Measurements from ENCODE around the gene EIF2B4. TPM values are rescaled to one million over a fixed set of nuclear protein-coding genes. Genes with fewer than 3 reads are reported as not detected.

The EIF2B4 gene
- total RNA-seq, 1 experiment from 2014 or later = 74.7 TPM

- peaks cover 6% of the 10 kb centered on the region for H3K4me1 ChIP-seq (ENCODE audit: insufficient read depth, low read length, poor library complexity, severe bottlenecking)
- DNase-seq (ENCODE audit: low spot score) = no peak
- H3K27ac ChIP-seq (ENCODE audit: low read depth, low read length, poor library complexity, severe bottlenecking) = peak overlapping the region; percentile 96
- peaks cover 25% of the 10 kb centered on the region for H3K36me3 ChIP-seq (ENCODE audit: insufficient read depth, low read length, poor library complexity, severe bottlenecking)
- no peaks in the 10 kb centered on the region for H3K27me3 ChIP-seq (replicated peaks; ENCODE audit: insufficient read depth, low read depth, low read length, poor library complexity)
- intact Hi-C loops (cut with micrococcal nuclease; ENCODE audit: unreplicated experiment) = no loop called here
- no peaks in the 10 kb centered on the region for H3K9me3 ChIP-seq (ENCODE audit: low read depth, low read length, poor library complexity, severe bottlenecking)
- no TSS peak for BruUV-seq (replicated peaks)
- POLR2A ChIA-PET (ENCODE audit: low non-redundant PET) = interaction anchor here (0.5 kb wide), 1 partner anchor 17 kb away, joined by 5 read pairs; no protein-coding TSS in a partner anchor
- TF ChIP-seq EZH2 (IDR thresholded peaks at IDR 0.05; ENCODE audit: borderline replicate concordance, low read depth, low read length, poor library complexity, severe bottlenecking) (no peak), CTCF (conservative IDR thresholded peaks at IDR 0.05; ENCODE audit: low read depth, low read length) (no peak)
- H3K4me3 ChIP-seq (ENCODE audit: low read depth, low read length, poor library complexity, severe bottlenecking) = peak overlapping the region; percentile 65
- CTCF ChIA-PET = interaction anchor here (1.0 kb wide), 1 partner anchor 44 kb away, joined by 4 read pairs; no protein-coding TSS in a partner anchor
These were observed 46.4 kb downstream of the EIF2B4 start for GRCh38 chr2:27323596-27324285.

DNA sequence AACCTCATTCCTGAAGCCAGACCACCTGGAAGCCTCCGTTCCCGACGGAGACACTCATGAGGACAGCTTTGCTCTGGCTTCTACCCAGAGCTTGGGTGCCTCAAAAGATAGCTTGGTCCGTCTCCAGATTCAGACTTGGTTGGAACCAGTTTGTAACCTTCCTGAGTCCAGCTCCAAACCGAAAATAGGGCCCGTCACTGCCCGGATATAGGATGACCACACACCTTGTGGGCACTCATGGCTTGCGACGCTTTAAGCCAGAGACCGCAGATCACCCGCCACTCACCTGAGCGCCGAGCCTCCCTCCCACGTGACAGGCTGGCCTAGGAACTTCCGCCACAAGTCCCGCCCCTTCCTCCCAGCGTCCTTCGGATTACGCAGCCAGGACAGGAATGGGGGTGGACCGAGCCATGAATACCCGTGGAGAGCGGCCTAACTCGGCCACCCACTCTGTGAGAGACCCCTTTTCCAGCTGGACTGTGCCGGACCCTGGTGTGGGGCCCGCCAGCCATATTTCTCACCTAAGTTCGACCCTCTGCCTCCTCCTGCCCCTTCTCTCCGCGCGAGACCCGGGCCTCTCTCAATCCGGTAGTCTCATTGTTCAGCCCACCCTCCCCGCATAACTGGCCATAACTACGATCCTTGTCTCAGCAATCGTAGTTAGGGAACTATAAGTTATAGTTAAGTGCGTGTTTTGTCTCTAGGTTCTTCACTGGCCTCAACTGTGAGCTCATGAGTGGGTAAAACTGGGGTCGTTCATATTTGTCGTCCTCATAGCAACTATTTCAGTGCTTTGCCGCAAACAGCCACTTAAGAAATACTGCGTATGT lies 47.2 kb downstream of the EIF2B4 start, which contains the start of gene MPV17:
TSS of gene MPV17 (minus strand) at position 332 of the 830 bp plus-strand sequence. CDS start 580 bp downstream, outside the sequence.
- intact Hi-C loops (cut with micrococcal nuclease; ENCODE audit: unreplicated experiment) = no loop called here
- Histone ChIP-seq H3K4me3 (ENCODE audit: low read depth, low read length, poor library complexity, severe bottlenecking) (peak within 1 kb of the TSS; percentile 65), H3K9me3 (ENCODE audit: low read depth, low read length, poor library complexity, severe bottlenecking) (no peaks in the 10 kb centered on the region), H3K4me1 (ENCODE audit: insufficient read depth, low read length, poor library complexity, severe bottlenecking) (peaks cover 6% of the 10 kb centered on the region), H3K36me3 (ENCODE audit: insufficient read depth, low read length, poor library complexity, severe bottlenecking) (peaks cover 17% of the 10 kb centered on the region), H3K27me3 (replicated peaks; ENCODE audit: insufficient read depth, low read depth, low read length, poor library complexity) (no peaks in the 10 kb centered on the region), H3K27ac (ENCODE audit: low read depth, low read length, poor library complexity, severe bottlenecking) (peak within 1 kb of the TSS; percentile 96)
- peak; percentile 92 for DNase-seq (ENCODE audit: low spot score)
- no peak for TF ChIP-seq EZH2 (IDR thresholded peaks at IDR 0.05; ENCODE audit: borderline replicate concordance, low read depth, low read length, poor library complexity, severe bottlenecking)
- no peak for TF ChIP-seq CTCF (conservative IDR thresholded peaks at IDR 0.05; ENCODE audit: low read depth, low read length)
- POLR2A ChIA-PET (ENCODE audit: low non-redundant PET) = interaction anchor here (0.5 kb wide), 1 partner anchor 17 kb away, joined by 5 read pairs; no protein-coding TSS in a partner anchor
- CTCF ChIA-PET = interaction anchor here (0.6 to 1.0 kb wide), 2 partner anchors 44 to 198 kb away, joined by 4 to 6 read pairs; no protein-coding TSS in a partner anchor
- TSS peak; percentile 96 for BruUV-seq (replicated peaks)

DNA sequence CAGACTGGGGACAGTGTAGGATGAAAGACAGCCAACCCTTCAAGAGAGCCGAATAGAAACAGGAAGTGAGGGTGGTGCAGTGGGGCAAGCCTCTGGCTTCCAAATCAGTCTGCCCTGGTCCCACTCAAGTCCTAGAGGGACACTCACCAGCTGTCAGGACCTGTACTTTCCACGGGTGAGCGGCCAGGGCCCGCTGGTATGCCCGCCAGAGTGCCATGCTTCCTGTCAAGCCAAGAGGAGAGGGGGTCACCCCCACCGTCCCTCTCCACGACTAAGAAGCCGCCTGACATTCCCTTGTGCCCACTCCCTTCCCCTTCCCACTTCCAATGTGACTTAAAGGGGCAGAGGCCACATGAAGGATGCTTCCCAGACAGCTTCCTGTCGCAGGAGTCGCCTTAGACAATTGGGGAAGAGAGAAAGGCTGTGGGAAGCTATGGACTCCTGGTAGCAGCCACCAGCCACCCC lies 47.8 kb downstream of the EIF2B4 start:
- intact Hi-C loops (cut with micrococcal nuclease; ENCODE audit: unreplicated experiment) = no loop called here
- H3K36me3 ChIP-seq (ENCODE audit: insufficient read depth, low read length, poor library complexity, severe bottlenecking) = peaks cover 15% of the 10 kb centered on the region
- BruUV-seq (replicated peaks) = TSS peak; percentile 70
- no peaks in the 10 kb centered on the region for H3K9me3 ChIP-seq (ENCODE audit: low read depth, low read length, poor library complexity, severe bottlenecking)
- TF ChIP-seq EZH2 (IDR thresholded peaks at IDR 0.05; ENCODE audit: borderline replicate concordance, low read depth, low read length, poor library complexity, severe bottlenecking) (no peak), CTCF (conservative IDR thresholded peaks at IDR 0.05; ENCODE audit: low read depth, low read length) (no peak)
- H3K4me3 ChIP-seq (ENCODE audit: low read depth, low read length, poor library complexity, severe bottlenecking) = peak overlapping the region; percentile 65
- H3K27ac ChIP-seq (ENCODE audit: low read depth, low read length, poor library complexity, severe bottlenecking) = peak overlapping the region; percentile 96
- H3K27me3 ChIP-seq (replicated peaks; ENCODE audit: insufficient read depth, low read depth, low read length, poor library complexity) = no peaks in the 10 kb centered on the region
- peaks cover 6% of the 10 kb centered on the region for H3K4me1 ChIP-seq (ENCODE audit: insufficient read depth, low read length, poor library complexity, severe bottlenecking)
- POLR2A ChIA-PET (ENCODE audit: low non-redundant PET) = no interaction called here
- DNase-seq (ENCODE audit: low spot score) = no peak
- CTCF ChIA-PET = interaction anchor here (0.6 kb wide), 1 partner anchor 197 kb away, joined by 6 read pairs; no protein-coding TSS in a partner anchor

Data from A673 (cell line).